Fibroblast of skin of back (primary cell): ENCODE data around the gene ACBD6.

Experiments
- DNase-seq: peaks from one replicate; pipeline ENCODE4 v3.0.0-alpha.2; 2013

The ACBD6 gene

GRCh38 chr1:180290265-180291001 lies 211.9 kb downstream of the ACBD6 start:
- DNase-seq = no peak

GRCh38 chr1:180288940-180289339 lies 213.4 kb downstream of the ACBD6 start:
- no peak for DNase-seq

- DNase-seq = no peak
These were observed 214.2 kb downstream of the ACBD6 start for GRCh38 chr1:180287988-180288705.

- no peak for DNase-seq
These were observed 216.0 kb downstream of the ACBD6 start for GRCh38 chr1:180286417-180286816.

- DNase-seq = no peak
These were observed 219.3 kb downstream of the ACBD6 start for GRCh38 chr1:180283098-180283497.

GRCh38 chr1:180282401-180283044 lies 219.9 kb downstream of the ACBD6 start:
- DNase-seq = no peak

GRCh38 chr1:180281490-180281889 lies 220.9 kb downstream of the ACBD6 start:
- no peak for DNase-seq

GRCh38 chr1:180280617-180281016 lies 221.8 kb downstream of the ACBD6 start:
- DNase-seq = no peak

- no peak for DNase-seq
These were observed 222.7 kb downstream of the ACBD6 start for GRCh38 chr1:180279651-180280050.

- no peak for DNase-seq
These were observed 223.6 kb downstream of the ACBD6 start for GRCh38 chr1:180278596-180279395.

- no peak for DNase-seq
These were observed 224.2 kb downstream of the ACBD6 start for GRCh38 chr1:180278194-180278515.

- no peak for DNase-seq
These were observed 224.7 kb downstream of the ACBD6 start for GRCh38 chr1:180277476-180278193.

GRCh38 chr1:180275726-180276125 lies 226.7 kb downstream of the ACBD6 start:
- no peak for DNase-seq

GRCh38 chr1:180274221-180274620 lies 228.2 kb downstream of the ACBD6 start:
- no peak for DNase-seq

- no peak for DNase-seq
These were observed 229.3 kb downstream of the ACBD6 start for GRCh38 chr1:180273066-180273465.

GRCh38 chr1:180272395-180272794 lies 230.0 kb downstream of the ACBD6 start:
- DNase-seq = no peak

GRCh38 chr1:180271272-180272255 lies 230.8 kb downstream of the ACBD6 start:
- DNase-seq = peak; percentile 54

GRCh38 chr1:180270530-180271271 lies 231.7 kb downstream of the ACBD6 start:
- no peak for DNase-seq

GRCh38 chr1:180269645-180270529 lies 232.5 kb downstream of the ACBD6 start:
- no peak for DNase-seq
